DMS 273 (cell line): Measurements from ENCODE around the gene HEXD.
"Not testable (repeated sequence)": the region's sequence is repeated elsewhere in the genome, so short reads cannot be mapped to it uniquely, and the experiment has no call there.

Experiments
- DNase-seq: peaks from one replicate; lab custom pipeline; 2025; ENCODE audit not compliant: unreplicated experiment; lab: John Stamatoyannopoulos, UW

HEXD gene

GRCh38 chr17:82382220-82382932, 35.8 kb upstream of the HEXD start:
- not testable (repeated sequence) for DNase-seq

GRCh38 chr17:82382933-82383255, 35.3 kb upstream of the HEXD start:
- DNase-seq = no peak

- DNase-seq = peak; percentile 35
Measured at GRCh38 chr17:82383411-82383810, 34.7 kb upstream of the HEXD start.

- peak; percentile 52 for DNase-seq
Measured at GRCh38 chr17:82384051-82384729, 34.0 kb upstream of the HEXD start.

- peak; percentile 37 for DNase-seq
Measured at GRCh38 chr17:82384730-82385481, 33.2 kb upstream of the HEXD start.

GRCh38 chr17:82385559-82386254, 32.4 kb upstream of the HEXD start:
- no peak for DNase-seq

- no peak for DNase-seq
Measured at GRCh38 chr17:82386255-82386831, 31.8 kb upstream of the HEXD start.

GRCh38 chr17:82386881-82387704, 31.1 kb upstream of the HEXD start:
- DNase-seq = no peak

- no peak for DNase-seq
Measured at GRCh38 chr17:82387705-82388106, 30.4 kb upstream of the HEXD start.

GRCh38 chr17:82388223-82388921, 29.8 kb upstream of the HEXD start:
- DNase-seq = no peak

GRCh38 chr17:82388922-82389283, 29.2 kb upstream of the HEXD start:
- no peak for DNase-seq

GRCh38 chr17:82389379-82389778, 28.8 kb upstream of the HEXD start:
- peak; percentile 73 for DNase-seq

- no peak for DNase-seq
Measured at GRCh38 chr17:82390015-82390859, 27.9 kb upstream of the HEXD start.

- DNase-seq = no peak
Measured at GRCh38 chr17:82390860-82391435, 27.2 kb upstream of the HEXD start.

GRCh38 chr17:82391496-82392066, 26.6 kb upstream of the HEXD start:
- DNase-seq = no peak

GRCh38 chr17:82392209-82392920, 25.8 kb upstream of the HEXD start:
- no peak for DNase-seq

GRCh38 chr17:82392941-82393340, 25.2 kb upstream of the HEXD start:
- DNase-seq = no peak

- DNase-seq = no peak
Measured at GRCh38 chr17:82394278-82394677, 23.9 kb upstream of the HEXD start.
